WTC11 (cell line): ENCODE measurements around the gene GLIPR1L2.

Experiments used
- CBFB ChIP-seq: sonication (generic); formaldehyde crosslinking; IDR thresholded peaks from 2 replicates; pipeline ENCODE4 v1.8.1; 2022; ENCODE audit warnings: mild to moderate bottlenecking, low read depth, missing genetic modification reagents
- CREB1 ChIP-seq: sonication (generic); formaldehyde crosslinking; IDR thresholded peaks from 2 replicates; pipeline ENCODE4 v1.8.0; 2023; ENCODE audit warnings: mild to moderate bottlenecking, missing genetic modification reagents
- ESRRA ChIP-seq: sonication (generic); formaldehyde crosslinking; IDR thresholded peaks from 2 replicates; pipeline ENCODE4 v1.8.1; 2022; ENCODE audit warnings: mild to moderate bottlenecking, missing genetic modification reagents, borderline replicate concordance
- ETV6 ChIP-seq: sonication (generic); formaldehyde crosslinking; IDR thresholded peaks from 2 replicates; pipeline ENCODE4 v1.8.1; 2022; ENCODE audit warnings: mild to moderate bottlenecking, missing genetic modification reagents
- MYBL2 ChIP-seq: sonication (generic); formaldehyde crosslinking; IDR thresholded peaks from 2 replicates; pipeline ENCODE4 v1.8.1; 2023; ENCODE audit warnings: mild to moderate bottlenecking, moderate library complexity, missing genetic modification reagents
- RORB ChIP-seq: fragments of 250-450 bp; sonication (Bioruptor Pico); IDR thresholded peaks from 2 replicates; pipeline ENCODE4 v1.9.0; 2021; ENCODE audit warnings: mild to moderate bottlenecking
- TF ChIP-seq, protein P1 (sequence below): fragments of 200-600 bp; IDR thresholded peaks from 2 replicates; pipeline ENCODE4 v1.8.0; 2022; ENCODE audit warnings: antibody characterized with exemption
- TF ChIP-seq, protein P2 (sequence below): sonication (generic); formaldehyde crosslinking; conservative IDR thresholded peaks from 2 replicates; pipeline ENCODE4 v1.8.1; 2023; ENCODE audit warnings: mild to moderate bottlenecking, low read depth, missing genetic modification reagents, moderate library complexity
- TF ChIP-seq, protein P3 (sequence below): sonication (generic); formaldehyde crosslinking; IDR thresholded peaks from 2 replicates; pipeline ENCODE4 v1.8.1; 2023; ENCODE audit warnings: mild to moderate bottlenecking, moderate library complexity, missing genetic modification reagents
- TF ChIP-seq, protein P4 (sequence below): sonication (generic); formaldehyde crosslinking; IDR thresholded peaks from 2 replicates; pipeline ENCODE4 v1.8.0; 2022; ENCODE audit warnings: mild to moderate bottlenecking, missing genetic modification reagents
- TF ChIP-seq, protein P5 (sequence below): sonication (generic); formaldehyde crosslinking; IDR thresholded peaks from 2 replicates; pipeline ENCODE4 v1.8.0; 2022; ENCODE audit warnings: mild to moderate bottlenecking, missing genetic modification reagents
- TF ChIP-seq, protein P6 (sequence below): sonication (generic); formaldehyde crosslinking; IDR thresholded peaks from 2 replicates; pipeline ENCODE4 v1.8.1; 2023; ENCODE audit warnings: mild to moderate bottlenecking, missing genetic modification reagents
- TF ChIP-seq, protein P7 (sequence below): fragments of 250-450 bp; sonication (Bioruptor Pico); conservative IDR thresholded peaks from 2 replicates; pipeline ENCODE4 v1.9.0; 2021; ENCODE audit warnings: mild to moderate bottlenecking

DNA sequence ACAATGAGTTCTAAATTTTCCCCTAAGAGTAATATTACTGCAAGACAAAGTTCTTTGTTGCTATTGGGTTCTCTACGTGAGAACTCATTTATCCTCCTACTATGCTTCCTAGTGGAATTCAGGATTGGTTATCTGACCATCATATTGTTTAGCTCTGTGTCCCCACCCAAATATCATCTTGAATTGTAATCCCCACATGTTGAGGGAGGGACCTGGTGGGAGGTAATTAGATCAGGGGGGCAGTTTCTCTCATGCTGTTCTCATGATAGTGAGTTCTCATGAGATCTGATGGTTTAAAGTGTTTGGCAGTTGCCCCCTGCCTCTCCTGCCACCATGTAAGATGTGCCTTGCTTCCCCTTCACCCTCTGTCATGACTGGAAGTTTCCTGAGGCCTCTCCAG is 36.6 kb downstream of the GLIPR1L2 start:
- TF ChIP-seq CREB1 (no peak), ETV6 (CRISPR knock-in tag) (no peak), MYBL2 (CRISPR knock-in tag) (no peak), ESRRA (CRISPR knock-in tag) (no peak), RORB (no peak), CBFB (CRISPR knock-in tag) (no peak)
- TF ChIP-seq, protein P1, sequence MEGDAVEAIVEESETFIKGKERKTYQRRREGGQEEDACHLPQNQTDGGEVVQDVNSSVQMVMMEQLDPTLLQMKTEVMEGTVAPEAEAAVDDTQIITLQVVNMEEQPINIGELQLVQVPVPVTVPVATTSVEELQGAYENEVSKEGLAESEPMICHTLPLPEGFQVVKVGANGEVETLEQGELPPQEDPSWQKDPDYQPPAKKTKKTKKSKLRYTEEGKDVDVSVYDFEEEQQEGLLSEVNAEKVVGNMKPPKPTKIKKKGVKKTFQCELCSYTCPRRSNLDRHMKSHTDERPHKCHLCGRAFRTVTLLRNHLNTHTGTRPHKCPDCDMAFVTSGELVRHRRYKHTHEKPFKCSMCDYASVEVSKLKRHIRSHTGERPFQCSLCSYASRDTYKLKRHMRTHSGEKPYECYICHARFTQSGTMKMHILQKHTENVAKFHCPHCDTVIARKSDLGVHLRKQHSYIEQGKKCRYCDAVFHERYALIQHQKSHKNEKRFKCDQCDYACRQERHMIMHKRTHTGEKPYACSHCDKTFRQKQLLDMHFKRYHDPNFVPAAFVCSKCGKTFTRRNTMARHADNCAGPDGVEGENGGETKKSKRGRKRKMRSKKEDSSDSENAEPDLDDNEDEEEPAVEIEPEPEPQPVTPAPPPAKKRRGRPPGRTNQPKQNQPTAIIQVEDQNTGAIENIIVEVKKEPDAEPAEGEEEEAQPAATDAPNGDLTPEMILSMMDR, result no peak
- TF ChIP-seq, protein P2, sequence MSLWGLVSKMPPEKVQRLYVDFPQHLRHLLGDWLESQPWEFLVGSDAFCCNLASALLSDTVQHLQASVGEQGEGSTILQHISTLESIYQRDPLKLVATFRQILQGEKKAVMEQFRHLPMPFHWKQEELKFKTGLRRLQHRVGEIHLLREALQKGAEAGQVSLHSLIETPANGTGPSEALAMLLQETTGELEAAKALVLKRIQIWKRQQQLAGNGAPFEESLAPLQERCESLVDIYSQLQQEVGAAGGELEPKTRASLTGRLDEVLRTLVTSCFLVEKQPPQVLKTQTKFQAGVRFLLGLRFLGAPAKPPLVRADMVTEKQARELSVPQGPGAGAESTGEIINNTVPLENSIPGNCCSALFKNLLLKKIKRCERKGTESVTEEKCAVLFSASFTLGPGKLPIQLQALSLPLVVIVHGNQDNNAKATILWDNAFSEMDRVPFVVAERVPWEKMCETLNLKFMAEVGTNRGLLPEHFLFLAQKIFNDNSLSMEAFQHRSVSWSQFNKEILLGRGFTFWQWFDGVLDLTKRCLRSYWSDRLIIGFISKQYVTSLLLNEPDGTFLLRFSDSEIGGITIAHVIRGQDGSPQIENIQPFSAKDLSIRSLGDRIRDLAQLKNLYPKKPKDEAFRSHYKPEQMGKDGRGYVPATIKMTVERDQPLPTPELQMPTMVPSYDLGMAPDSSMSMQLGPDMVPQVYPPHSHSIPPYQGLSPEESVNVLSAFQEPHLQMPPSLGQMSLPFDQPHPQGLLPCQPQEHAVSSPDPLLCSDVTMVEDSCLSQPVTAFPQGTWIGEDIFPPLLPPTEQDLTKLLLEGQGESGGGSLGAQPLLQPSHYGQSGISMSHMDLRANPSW (CRISPR knock-in tag), result no peak
- TF ChIP-seq, protein P3, sequence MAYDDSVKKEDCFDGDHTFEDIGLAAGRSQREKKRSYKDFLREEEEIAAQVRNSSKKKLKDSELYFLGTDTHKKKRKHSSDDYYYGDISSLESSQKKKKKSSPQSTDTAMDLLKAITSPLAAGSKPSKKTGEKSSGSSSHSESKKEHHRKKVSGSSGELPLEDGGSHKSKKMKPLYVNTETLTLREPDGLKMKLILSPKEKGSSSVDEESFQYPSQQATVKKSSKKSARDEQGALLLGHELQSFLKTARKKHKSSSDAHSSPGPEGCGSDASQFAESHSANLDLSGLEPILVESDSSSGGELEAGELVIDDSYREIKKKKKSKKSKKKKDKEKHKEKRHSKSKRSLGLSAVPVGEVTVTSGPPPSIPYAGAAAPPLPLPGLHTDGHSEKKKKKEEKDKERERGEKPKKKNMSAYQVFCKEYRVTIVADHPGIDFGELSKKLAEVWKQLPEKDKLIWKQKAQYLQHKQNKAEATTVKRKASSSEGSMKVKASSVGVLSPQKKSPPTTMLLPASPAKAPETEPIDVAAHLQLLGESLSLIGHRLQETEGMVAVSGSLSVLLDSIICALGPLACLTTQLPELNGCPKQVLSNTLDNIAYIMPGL (CRISPR knock-in tag), result no peak
- TF ChIP-seq, protein P4, sequence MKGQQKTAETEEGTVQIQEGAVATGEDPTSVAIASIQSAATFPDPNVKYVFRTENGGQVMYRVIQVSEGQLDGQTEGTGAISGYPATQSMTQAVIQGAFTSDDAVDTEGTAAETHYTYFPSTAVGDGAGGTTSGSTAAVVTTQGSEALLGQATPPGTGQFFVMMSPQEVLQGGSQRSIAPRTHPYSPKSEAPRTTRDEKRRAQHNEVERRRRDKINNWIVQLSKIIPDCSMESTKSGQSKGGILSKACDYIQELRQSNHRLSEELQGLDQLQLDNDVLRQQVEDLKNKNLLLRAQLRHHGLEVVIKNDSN (CRISPR knock-in tag), result no peak
- TF ChIP-seq, protein P5, sequence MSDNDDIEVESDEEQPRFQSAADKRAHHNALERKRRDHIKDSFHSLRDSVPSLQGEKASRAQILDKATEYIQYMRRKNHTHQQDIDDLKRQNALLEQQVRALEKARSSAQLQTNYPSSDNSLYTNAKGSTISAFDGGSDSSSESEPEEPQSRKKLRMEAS (CRISPR knock-in tag), result no peak
- TF ChIP-seq, protein P6, sequence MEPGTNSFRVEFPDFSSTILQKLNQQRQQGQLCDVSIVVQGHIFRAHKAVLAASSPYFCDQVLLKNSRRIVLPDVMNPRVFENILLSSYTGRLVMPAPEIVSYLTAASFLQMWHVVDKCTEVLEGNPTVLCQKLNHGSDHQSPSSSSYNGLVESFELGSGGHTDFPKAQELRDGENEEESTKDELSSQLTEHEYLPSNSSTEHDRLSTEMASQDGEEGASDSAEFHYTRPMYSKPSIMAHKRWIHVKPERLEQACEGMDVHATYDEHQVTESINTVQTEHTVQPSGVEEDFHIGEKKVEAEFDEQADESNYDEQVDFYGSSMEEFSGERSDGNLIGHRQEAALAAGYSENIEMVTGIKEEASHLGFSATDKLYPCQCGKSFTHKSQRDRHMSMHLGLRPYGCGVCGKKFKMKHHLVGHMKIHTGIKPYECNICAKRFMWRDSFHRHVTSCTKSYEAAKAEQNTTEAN (CRISPR knock-in tag), result no peak
- TF ChIP-seq, protein P7, sequence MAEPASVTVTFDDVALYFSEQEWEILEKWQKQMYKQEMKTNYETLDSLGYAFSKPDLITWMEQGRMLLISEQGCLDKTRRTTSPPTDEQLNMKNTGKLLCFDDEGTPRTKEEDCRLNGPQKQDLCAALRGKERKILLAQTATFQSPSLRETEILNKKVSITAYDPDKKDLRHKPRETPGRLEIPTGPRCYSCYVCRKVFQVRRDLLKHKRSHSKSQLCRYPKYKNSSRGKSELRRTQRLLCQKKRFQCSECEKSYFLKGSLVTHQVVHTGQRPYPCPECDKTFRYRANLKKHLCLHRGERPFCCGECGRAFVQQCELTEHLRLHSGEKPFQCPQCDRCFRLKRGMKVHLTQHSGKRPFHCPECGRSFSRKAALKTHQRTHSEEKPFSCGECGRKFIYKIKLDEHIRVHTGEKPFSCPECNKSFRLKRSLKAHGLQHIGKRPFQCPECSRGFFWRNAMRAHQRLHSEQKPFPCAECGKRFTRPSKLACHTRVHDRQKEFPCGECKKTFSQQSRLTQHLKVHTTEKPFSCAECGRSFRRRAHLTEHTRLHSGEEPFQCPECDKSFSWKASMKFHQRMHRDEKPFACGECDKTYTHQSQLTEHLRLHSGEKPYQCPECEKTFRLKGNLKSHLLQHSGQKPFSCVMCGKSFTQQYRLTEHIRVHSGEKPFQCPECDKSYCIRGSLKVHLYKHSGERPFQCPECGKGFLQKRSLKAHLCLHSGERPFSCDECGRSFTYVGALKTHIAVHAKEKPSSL, result no peak
